Nucleus accumbens (tissue), 56 donors: ENCODE results near the gene KLF6.

Experiments used
- DNase-seq, 56 donors: peaks; one replicate each; lab custom pipeline; 2025; lab: John Stamatoyannopoulos, UW

KLF6 gene

DNA sequence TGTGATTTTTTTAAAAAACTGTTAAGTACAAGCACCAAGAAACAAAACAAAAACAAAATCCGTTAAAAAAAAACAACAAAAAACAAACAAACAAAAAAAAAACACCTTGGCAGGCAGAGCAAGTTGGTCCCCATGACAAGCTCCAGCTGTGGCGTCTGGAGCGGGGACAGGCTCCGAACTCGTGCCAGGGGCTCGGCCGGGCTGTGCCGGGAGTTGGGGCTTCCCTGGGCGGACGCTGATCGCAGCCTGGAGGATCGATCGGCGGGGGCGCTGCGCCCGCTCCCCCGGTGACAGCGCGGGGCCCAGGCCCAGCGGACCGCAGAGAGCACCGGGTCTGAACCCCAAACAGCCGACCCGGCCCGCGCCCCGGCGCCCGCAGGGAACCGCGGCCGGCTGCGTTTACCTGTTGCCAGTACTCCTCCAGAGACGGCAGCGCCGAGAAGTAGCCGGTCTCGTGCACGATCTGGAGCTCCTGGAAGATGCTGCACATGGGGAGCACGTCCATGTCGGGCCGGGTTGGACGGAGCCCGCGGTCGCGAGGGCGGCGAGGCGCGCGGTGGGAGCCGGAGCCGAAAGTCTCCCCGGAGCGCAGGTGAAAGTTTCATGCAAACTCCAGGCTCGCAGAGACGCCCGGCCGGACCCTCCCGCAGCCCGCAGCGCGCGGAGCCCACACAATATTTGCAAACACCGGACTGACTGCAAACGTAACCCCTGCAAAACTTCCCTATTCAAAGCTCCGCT lies at the start of gene KLF6:
TSS of gene KLF6 (minus strand) at position 700 of the 741 bp plus-strand sequence. CDS start at position 505, 195 bp downstream.
- peak in 25 of 56 donors; percentile 8 to 84 (median 64) for DNase-seq

DNA sequence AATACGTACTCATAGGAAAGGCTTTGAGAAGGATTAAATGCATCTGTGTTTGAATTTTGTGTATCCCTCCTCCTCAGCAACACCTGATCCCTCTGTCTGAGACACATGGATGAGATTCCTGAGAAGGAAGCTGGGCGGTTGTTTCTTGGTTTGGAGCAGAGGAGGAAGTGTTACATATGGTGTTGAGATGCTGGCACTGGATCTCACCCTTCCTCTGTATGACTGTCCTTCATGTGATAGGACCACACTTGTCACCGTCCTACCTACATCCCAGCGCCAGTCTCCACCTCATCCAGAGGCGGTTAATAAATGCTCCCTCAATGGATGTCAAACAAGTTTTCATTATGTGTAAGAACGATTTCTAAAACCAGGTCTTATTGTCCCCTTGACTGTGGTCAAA lies 49.4 kb upstream of the KLF6 start:
- no peak for DNase-seq

DNA sequence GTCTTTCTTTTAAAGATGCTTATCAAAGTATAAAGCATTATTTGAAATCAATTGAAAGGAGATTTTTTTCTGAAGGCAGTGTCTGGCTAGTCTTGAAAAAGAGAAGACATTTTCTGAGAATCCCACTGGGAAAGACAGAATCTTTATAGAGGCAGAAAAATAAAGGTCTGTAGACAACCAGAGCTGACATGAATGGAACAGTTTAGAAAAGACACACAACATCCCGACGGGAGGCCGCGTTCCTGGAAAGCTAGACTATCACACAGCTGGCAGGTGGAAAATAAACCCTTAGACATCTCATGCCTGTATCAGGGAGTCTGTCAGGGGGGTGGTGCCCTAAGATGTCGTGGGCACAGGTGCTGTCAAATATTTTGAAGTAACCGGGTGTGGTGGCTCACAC lies 48.0 kb upstream of the KLF6 start:
- DNase-seq, result no peak

DNA sequence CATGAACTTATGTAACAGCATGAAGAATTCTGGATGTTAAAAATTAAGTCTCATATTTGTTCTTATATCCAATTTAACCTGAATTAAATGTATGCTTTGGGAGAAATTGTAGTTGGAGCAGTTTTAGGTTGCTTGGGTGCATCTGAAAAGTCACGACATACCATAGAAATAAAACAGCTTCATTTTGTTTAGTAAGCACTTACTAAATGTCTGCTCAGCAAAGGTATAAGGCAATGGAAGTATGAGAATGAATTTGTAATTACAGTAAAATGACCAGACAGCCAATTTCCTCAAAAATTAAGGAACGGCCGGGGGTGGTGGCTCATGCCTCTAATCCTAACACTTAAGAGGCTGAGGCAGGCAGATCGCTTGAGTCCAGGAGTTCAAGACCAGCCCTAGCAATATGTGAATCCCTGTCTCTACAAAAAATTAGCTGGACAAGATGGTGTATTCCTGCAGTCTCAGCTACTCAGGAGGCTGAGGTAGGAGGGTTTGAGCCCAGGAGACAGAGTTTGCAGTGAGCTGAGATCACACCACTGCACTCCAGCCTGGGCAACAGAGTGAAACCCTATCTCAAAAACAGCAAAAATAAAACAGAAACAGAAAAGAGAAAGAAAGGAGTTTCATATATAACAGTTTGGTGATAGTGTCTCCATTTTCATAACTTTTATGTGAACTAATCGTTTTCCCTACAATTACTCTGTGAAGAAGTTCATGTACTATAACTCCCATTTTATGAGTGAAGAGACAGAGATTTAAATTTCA lies 47.2 kb upstream of the KLF6 start:
- no peak for DNase-seq

DNA sequence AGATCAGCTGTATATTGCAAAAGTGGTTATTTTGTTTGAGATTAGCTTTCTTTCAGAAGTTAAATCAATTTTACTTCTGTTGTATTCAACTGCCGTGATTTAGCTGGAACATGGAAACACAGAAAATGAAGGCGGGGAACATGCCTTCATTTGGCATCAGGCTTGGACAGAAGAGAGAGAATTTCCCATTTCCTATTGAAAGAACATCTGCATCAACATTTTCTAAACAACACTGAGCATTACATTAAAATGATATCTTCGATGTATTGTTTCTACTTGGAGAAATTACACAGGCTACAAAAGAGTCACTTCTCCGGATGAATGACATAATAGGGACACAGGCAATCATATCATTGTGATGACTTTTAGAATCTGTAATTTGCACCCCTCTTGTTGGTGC lies 46.6 kb upstream of the KLF6 start:
- no peak for DNase-seq

DNA sequence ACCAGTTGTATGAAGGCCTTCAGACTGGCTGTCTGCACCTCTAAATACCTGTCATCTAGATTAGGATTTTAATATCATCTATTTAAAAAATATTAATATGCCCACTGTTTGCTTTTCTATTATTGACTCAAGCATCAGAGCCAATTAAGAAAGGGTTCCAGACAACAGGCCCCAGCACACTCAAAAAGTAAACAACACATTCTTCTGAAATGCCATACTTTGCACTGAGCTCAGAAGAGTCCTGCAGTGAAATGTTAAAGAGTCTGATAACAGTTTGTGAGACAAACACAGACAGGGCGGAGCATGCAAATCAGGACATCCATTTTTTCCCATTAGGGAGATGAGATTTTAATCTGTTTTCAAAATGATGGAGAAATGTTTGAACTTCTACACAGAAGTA lies 45.9 kb upstream of the KLF6 start:
- no peak for DNase-seq

DNA sequence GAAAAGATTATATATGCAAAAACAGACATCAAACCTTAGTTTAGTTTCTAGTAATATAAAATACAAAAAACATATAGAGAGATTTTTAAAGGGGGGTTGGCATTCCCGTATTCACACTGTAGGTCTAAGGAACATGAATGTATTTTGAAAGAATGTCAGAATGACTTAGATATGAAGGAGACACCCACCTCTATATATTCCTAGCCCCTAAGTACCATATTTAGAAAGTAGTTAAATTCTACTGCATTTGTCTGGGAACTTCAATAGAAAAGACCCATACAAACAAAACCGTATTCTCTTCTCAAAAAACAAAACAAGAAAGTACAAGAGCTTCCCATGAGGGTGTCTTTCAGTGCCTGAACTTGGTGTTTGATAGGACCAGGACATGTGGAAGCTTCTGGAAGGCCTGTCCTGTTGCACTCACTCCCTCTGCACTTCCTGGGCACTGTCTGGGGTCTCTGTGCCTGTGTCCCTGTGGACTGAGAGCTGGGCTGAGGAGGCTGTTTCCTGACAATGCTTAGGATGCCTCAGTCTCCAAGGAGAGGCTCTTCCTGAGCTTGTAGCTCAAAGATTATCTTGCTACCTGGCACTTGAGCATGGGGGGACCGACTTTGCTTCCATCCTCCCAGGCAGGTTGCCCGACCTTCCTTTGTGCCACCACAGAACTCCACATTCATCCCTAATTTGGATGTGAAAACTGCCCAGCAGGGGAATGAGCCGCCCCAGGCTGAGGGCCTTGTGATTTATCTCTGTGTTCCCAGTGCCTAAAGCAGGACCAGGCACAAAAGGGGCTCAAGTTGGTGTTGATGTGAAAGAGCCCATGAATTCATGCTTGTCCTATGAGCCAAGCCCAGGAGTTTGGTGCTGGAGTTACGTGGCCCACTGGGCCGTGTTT lies 44.4 kb upstream of the KLF6 start:
- DNase-seq, result no peak

DNA sequence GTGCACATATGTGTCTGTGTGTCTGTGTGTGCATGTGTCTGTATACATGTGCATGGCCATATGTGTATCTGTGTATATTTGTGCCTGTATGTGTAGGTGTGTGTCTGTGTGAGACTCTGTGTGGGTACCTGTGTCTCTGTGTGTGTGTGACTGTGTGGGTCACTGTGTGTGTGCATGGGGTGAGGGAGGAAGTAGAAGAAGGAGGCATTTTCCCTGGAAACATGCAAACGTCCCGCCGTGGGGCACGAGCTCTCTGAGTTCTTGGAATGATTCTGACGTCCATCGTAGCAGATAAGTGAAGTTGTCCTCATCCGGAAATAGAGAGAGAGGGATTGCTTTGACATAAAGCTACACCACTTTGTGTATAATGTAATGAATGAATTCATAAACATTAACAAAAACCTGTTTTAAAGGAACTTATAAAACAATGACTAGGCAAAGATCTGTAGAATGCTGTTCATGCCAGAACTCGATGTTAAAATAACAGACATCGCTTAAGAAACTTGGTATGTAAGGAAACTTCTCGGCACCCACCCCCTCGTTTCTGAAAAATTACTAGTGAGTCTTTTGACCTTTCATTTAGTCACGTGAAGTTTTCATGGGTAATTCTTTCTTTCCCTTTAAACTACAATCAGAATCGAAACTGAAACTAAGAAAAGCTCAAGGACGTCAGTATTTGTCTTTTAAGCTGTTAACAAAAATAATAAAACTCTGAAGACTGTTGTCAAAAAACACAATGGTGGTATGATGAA lies 43.6 kb upstream of the KLF6 start:
- DNase-seq, result no peak

DNA sequence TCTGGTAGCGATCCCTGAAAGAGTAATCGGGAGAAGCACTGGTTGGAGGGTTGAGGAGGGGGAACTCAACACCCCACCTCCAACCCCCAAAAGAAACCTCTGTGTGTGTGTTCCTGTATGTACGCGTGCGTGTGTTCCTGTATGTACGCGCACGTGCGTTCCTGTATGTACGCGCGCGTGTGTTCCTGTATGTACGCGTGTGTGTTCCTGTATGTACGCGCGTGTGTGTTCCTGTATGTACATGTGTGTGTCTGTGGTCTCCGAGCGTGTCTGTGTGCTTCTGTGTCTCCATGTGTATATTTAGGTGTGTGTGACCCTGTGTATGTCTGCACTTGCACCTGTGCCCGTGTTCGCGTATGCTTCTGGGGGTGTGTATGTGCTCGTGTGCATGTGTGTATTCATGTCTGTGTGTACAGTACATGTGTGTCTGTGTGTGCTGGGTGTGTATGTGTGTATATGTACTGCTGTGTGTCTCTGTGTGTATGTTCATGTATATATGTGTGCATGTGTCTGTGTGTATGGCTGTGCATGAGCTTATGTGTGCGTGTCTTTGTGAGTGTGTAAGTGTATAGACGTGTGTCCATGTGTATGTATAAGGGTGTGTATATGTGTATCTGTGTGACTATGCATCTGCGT lies 42.9 kb upstream of the KLF6 start:
- DNase-seq, result no peak

DNA sequence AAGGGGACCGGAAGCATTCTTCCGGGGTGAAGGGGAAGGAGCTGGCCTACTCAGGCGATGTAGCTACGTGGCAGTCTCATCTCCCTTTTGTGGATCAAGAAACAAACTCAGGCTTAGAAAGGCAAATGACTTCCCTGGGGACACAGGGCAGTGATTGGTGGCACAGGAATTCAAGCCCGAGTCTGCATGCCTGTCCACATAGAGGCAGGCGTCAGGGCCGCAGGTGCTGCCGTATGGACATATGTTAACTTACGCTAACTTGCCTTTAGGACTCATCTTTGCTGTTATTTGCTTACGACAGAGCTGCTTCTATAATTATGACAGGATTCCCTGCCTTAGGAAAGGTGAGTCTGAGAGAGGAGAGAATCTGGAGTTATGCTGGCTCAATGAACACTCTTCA lies 42.3 kb upstream of the KLF6 start:
- no peak for DNase-seq

DNA sequence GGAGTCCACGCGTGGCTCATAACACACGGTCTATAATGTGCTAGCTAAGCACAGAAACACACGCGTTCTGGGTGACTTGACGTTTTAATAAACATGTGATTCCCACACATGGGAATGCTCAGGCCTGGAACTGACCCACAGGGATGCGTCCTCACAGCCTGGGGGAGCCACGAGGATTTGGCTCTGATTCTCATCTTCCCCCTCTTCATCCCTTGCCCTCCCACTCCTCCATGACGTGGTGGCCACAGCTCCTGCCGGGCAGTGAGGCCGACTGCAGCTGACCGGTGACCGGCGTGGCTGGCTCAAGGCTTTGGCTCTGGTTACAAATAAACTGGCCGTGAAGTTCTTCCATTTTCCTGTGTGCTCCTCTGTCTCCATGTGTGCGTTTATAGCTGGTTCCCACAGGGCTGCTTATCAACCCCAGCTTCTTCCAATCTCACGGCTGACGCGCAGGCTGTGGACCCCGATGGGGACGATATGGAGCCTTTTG lies 40.9 kb upstream of the KLF6 start:
- DNase-seq, result no peak

DNA sequence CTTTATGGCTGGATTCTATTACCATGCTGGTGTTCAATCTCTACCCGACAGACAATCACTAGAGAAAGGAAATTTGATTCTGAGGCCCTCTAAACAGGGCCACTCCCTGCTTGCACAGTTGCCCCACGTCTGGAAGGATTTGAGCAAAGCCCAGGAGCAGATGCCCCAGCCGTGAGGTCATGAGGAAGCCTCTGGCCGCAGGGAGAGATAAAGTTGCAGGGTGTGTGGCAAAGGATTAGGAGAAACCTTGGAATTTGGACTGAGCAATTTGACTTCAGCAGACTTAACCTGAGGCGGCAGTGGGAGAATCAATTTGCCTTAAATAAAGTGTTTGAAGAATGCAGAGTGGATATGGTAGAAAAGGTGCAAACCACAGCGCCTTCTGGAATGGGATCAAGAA lies 40.2 kb upstream of the KLF6 start:
- DNase-seq, result no peak

DNA sequence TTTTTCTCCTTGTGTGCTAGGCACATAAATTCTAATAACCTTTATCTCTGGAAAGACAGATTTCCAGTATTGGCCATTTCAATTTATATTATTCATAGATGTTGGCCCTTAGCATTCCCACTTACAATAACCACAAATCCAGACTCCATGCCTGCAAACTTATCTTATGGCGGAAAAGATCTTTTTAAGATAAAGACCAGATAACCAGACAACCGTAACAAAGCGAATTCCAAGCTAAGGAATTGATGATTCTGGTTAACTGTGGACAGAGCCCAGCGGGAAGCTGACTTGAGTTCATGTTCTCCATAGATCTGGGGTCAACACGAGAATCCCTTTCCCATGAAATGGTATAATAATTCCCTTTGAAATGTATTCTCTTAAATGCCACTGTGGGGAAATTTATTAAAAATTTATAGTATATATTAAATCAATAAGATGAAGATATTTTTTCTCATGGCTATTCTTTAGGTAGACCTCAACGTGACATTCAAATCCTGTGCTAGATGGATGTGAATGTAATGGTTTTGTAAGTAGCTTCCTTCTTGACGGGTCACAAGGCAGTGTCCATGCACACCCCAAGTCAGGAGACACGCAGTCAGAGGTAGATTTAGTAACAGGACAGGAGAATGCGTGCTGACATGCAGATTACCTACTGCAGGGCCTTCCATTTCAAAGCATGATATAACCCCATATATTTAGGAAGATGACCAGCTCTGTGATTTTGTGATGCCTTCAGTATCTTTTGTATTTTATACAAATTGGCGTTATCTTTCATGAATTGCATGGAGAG lies 37.7 kb upstream of the KLF6 start:
- DNase-seq, result no peak

DNA sequence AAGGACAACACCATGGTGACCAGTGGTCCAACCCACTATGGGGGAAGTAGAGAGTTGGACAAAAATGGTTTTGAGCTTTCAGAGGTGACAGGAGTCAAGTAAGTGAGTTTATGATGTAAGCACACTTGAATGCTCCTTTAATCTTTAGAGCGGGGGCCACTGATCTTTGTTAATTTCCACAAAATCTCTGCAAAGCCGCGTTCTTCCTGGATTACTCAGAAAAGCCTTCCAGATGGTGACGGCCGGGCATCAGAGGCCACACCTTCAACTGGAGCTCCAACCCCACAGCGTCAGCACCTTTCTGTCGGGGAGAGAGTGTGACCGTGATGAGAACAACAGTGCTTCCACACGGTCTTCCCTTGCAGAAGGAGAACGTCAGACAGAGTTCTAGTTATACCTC lies 35.2 kb upstream of the KLF6 start:
- no peak for DNase-seq

DNA sequence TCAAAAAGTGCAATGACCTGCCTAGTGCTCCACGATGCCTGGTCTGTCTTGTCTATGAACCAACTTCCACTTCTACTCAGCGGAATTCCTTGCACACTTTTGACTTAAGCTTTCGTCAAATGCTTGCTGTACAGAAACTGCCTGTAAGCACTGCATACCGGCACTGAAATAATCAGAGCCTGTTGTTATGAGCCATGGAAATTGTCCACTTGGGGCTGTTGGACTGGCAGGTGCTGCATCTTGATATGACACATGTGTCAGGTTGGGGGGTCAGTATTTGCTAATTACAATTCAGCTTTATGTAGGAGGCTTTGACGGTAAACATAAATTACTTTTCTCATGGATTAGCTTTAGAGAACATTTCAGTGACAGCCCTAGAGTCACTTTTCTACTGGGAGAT lies 32.0 kb upstream of the KLF6 start:
- DNase-seq, result no peak

DNA sequence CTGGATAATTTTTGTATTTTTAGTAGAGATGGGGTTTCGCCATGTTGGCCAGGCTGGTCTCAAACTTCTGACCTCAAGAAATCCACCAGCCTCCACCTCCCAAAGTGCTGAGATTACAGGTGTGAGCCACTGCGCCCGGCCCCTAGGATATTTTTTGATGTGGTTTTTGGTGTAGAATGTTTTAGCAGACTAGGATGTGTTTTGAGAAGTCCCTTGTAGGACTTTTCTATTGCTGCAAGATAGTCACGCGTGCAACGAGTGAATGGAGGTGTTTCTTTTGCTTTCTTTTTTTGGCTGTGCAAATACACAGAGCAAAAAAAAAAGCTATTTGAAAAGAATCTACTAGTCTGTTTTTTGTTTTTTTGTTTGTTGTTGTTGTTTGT lies 29.8 kb upstream of the KLF6 start:
- DNase-seq, result no peak

DNA sequence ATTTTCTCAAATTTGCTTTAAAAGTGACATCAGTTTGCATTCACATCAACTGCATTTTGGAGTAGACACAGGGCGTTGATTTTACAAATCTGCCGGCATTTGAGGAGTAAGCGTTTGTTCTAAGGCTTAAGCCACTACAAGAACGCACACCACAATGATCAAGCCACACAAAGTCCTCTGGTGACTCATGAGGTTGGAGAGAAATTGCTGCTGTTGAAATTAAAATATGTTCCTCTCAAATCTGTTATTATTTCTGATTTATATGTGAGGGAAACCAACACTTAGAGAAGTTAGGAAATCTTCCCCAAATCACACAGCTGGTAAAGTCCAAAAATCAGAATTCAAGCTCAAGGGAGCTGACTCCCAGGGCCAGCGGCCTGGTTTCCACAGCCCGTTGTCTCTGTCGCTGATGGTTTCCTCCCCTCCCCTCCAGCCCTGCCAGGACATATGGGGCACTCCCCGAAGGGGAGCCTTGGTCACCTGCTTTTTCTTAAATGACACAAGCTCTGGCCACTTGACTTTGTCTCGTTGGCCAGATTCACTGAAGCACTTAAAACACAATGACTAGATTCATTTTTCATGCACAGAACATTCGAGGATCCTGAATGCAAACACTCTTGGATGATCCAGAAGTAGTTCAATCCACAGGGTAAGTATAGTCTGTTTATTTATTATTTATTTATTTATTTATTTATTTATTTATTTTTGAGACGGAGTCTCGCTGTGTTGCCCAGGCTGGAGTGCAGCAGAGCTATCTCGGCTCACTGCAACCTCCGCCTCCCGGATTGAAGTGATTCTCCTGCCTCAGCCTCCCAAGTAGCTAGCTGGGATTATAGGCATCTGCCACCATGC lies 29.2 kb upstream of the KLF6 start:
- DNase-seq, result no peak

DNA sequence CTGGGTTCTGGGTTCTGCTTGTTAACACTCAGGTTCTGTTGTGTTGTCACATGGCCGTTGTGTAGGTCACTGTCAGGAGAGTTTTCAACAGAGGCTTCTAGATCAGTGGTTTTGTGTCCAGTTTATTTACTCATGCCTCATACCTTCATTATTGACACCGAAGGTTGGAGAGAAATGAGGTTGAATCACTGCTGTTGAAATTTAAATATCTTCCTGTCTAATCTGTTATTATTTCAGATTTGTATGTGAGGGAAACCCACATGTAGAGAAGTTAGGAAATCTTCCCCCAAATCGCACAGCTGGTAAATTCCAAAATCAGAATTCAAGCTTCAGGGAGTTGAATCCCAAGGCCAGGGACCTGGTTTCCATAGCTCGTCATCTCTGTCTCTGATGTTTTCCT lies 28.3 kb upstream of the KLF6 start:
- DNase-seq, result no peak
